HUDEP-2 (cell line): Measurements from ENCODE around the gene SPEF2.
A peak's percentile ranks its signal among the peaks of the same experiment; 100 is the strongest.
"Not testable (repeated sequence)": the region's sequence is repeated elsewhere in the genome, so short reads cannot be mapped to it uniquely, and the experiment has no call there.

ENCODE experiments used
- DNase-seq, 76 experiments: peaks; one replicate each; lab custom pipeline; 2025; ENCODE audit not compliant: unreplicated experiment in 76 of 76; lab: John Stamatoyannopoulos, UW

The SPEF2 gene

DNA sequence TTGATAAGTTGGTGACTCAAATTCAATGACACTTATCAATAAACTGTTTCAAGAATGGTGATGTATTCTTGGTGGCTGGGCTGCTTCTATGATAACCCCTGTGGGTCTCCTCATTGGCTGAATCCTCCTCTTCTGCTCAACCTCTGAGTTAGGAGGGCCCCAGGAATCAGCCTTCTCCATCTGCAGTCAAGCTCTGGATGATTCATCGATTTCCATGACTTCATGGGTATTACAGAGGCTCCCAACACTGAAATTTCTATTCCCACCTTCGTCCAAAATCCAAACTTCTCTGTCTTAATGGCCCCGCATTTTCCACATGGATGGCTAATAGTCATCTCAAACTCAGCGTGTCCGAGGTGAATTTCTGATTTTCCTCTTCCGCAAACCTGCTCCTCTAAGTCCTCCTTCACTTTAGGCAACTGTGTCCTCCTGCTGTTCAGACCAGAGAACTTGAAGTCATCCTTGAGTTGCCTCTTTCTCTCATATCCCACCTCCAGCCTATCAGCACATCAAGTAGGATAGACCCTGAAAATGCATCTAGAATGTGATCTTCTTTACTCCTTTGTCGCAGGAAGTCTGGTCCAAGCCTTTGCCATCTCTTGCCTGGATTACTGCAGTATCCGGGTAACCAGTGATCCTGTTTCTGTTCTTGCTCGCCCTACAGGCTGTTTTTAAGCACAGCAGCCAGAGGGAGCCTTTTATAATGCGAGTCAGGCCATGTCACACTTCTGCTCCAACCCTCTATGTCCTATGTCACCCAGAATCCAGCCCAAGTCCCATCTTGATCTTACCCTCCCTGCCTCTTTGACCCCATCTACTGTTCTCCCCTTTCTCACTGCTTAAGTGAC lies 197.7 kb downstream of the SPEF2 start:
- DNase-seq: peak in 1 of 76 experiments; percentile 6

DNA sequence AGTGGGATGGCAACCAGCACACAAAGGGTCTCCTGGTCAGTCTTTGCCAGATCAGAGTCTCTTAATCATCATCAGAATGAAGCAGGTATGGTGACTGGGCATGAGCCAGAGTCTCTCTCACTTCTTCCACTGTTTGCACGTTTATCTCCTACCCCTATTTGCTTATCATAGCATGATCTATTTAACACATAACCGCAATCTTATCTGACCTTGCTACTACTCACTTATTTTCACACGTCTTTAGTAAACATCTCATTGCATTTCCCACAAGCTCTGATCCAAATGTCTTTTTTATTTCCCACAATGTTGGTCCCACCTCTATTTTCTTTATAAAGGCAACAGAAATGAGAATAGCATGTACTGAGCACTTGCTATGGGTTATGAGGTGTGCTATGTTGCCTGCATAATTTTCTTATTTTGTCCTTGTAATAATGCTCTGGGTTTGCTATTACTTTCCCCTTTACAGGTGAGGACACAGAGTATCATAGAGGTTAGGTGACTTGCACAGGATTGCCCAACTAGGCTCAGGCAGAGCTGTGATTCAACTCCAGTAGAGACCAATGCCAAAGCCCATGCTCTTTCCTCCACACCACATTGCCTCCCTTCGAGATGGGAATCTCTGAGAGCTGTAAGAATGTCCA lies 199.3 kb downstream of the SPEF2 start:
- DNase-seq: no peak

DNA sequence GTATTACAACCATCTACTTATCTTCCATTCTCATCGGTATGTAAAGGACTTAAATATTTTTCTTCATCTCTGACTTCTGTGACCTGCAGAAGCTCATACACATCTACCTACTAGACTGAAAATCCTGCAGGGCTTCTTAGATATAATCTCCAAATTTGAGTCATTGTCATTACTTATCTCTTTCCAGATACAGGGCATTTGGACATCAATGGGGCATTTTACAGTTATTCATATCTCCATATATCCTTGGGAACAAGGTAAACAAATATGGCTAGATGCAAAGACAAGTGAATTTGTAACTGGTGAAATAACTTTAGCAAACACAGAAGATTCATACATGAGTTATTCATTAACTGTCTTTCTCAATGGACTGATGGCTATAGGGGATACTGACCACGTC lies 201.4 kb downstream of the SPEF2 start:
- DNase-seq: no peak

DNA sequence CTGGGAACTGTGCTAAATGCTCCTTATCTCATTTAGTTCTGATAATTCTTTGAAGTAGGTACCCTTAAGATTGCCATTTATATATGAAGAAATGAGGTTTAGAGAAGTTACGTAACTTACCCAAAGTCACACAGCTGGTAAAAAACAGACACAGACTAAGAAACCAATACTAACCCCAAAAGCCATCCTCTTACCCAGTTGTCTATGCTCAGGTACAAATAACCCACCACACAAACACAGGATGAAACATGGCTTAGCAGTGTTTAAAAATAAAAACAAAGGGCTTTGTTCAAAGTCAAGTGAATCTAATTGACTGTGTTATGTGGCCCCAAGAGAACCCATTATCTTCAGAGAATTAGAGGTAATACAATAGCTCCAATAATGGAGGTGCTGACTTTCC lies 202.0 kb downstream of the SPEF2 start:
- DNase-seq: no peak

DNA sequence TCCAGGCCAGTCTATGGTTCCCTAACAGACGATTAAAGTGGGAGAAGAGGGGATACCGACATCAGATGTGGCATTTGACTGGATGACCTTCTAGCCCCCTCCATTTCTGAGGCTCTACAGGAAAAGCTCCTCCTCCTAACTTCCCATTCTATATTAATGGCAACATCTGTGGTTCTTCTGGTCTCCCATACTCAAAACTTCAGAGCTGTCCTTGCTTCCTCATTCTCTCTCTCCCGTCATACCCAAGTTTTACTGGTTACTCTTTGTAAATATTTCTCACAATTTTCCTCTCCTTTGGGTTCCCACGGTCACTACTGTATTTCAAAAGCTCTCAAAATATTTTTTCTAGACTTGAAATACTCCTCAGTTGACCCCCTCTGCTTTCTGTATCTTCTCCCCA lies 203.1 kb downstream of the SPEF2 start:
- no peak for DNase-seq

DNA sequence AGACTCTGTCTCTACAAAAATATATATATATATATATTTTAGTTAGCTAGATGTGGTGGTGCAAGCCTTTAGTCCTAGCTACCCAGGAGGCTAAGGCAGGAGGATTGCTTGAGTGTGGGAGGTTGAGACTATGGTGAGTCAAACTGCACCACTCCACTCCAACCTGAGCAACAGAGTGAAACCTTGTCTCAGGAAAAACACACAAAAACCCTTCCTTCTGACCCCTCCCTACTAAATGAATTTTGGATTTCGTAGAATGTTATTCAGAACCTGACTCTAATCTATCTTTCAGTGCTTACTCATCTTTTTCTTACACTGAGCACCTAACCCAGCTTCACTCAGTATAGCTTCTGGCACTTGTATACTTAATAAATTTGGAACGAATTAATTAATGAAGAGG lies 203.8 kb downstream of the SPEF2 start:
- DNase-seq: no peak

DNA sequence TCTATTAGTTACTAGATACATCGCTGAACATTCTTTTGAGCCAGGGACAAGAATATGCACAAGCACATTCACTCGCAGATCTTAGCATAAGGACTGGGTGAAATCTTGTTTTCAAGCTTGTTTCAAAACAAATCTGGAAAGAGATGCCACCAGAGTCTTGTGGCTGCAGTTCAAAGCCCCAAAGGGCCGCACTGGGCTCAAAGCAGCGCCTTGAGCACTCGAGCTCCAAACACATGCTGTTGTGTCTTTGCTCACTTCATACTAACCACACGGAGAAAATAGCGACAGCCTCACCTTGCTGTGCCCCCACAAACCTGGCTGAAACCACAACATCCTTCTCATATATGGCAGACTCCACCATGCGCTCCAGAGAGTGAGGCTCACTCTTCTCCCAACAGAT lies 204.8 kb downstream of the SPEF2 start:
- DNase-seq: no peak

DNA sequence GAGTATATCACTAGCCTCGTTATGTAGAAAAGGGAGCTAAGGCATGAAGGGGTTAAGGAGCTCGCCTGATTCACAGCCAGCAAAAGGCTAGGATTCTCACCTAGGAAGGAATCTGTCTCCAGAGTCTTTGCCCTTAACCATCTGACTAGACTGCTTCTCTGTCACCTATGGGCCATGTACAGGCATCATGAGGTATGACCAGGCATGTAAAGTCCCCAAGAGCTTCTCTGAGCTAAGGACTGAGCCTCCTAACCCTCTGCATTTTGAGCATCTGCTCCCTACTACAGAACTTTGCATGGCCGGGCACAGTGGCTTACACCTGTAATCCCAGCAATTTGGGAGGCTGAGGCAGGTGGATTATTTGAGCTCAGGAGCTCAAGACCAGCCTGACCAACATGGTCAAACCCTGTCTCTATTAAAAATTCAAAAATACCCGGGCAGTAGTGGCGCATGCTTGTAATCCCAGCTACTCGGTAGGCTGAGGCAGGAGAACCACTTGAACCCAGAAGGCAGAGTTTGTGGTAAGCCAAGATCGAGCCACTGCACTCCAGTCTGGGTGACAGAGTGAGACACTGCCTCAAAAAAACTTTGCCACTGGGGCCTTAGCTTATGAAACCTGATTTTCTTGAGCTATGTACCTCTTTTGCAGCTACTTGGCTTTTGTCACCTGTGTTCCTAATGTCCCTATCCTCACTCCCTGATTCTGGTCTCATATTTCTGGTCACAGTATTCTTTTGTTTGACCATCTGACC lies 205.9 kb downstream of the SPEF2 start:
- no peak for DNase-seq

DNA sequence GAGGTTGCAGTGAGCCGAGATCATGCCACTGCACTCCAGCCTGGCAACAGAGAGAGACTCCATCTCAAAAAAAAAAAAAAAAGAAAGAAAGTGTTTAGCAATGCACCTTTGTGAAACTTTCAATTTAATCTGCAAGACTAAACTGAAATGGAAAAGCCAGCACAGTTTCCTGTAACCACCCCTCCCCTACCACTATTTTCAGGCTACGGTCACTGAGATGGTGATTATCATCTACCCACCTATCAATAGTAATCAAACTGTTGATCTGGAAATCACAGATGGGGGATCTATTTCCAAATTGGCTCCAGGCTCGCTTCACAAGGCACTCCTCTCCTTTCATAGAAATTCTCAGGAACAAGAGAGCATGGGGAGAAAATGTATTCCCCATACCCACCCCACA lies 208.4 kb downstream of the SPEF2 start:
- no peak for DNase-seq

DNA sequence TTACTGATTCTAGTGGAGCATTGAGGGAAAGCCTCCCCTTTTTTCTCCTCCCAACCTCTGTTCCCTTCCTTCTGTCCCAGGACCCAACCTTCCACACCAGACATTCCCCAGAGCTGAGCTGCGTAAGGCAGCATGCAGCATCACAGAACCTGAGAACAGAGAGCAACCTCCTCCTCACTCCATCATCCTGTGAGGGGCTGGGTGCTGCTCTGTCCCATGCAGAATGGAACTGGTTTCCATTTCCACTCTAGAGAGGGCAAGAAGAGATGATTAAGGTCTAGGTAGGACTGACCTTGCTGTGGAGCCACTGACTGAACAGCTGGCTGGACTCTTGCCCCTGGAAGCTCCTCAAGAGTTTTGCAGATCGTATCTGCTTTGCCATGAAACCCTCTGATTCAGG lies 208.9 kb downstream of the SPEF2 start:
- DNase-seq: no peak

DNA sequence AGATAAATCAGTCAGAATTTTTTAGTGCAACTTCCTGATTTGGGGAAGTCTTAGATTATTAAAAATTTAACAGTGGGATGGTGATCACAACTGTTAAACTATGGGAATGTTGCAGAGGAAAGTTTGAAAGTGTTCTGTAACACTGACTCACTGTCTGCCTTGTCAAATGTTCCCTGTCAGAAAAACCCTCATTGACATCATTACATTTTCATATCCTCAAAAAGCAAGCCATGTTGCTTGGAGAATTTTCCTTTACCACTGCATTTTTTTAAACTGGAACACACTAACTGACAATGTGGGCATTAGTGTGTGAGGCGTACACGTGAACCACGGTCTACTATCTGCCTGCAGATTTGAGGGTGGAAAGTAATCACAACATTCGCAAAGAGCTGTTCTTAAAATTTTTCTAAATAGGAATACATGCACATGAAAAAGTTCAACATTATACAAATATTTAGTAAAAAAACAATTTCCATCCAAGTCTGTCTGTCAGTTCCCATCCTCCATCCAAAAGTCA lies 210.5 kb downstream of the SPEF2 start:
- DNase-seq: no peak

DNA sequence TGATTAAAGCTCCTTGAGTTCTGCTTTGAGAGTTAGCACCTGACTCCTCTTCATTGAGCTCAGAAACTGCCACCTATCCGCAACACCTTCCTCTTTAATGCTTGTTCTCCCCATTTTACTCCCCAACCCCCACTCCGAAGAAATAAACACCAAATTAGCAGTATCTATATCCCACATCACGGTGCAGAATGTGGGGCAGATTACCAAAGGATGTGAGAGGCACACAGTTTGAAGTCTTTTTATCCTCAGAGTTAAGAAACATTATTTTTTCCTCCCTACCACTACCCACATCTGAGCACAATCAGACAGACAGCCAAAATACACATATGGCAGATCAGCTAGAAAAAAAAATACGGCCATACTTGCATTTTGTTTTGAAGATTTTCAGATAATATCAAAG lies 212.9 kb downstream of the SPEF2 start:
- no peak for DNase-seq

DNA sequence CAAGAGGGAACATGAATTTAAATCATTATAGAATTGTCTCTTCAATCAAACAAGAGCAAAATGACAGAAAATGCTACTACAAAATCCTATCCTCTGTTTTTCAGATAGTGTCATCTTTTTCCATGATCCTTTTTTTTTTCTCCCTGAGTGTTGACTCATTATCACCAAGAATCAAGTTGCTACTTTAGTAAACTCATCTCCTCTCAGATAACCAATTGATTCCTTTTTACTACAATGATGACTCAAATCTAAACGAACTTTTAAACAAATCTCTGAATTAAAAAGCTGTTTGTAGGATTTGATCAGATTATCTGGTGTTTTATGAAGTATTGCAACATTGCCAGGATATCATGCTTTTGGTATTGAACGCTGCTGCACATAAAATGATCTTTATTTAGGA lies 215.1 kb downstream of the SPEF2 start:
- DNase-seq: no peak

DNA sequence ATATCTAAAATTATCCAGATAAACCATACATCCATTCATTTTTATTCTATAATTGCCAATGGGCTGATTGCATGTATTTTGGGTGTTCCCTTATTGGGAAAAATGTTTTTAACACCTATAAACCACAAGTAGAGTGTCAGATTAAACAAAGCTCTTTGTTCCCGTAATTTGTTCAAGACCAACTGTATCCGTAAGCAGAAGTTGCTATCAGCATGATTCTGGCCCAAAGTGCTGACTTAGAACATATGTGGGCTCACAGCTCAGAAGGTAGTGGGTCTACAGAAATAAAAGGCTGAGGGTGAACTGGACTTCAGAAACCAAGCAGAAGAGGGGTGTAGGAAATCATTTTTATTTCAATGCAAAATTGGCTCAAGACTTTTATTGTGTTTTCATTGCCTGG lies 215.6 kb downstream of the SPEF2 start:
- no peak for DNase-seq

DNA sequence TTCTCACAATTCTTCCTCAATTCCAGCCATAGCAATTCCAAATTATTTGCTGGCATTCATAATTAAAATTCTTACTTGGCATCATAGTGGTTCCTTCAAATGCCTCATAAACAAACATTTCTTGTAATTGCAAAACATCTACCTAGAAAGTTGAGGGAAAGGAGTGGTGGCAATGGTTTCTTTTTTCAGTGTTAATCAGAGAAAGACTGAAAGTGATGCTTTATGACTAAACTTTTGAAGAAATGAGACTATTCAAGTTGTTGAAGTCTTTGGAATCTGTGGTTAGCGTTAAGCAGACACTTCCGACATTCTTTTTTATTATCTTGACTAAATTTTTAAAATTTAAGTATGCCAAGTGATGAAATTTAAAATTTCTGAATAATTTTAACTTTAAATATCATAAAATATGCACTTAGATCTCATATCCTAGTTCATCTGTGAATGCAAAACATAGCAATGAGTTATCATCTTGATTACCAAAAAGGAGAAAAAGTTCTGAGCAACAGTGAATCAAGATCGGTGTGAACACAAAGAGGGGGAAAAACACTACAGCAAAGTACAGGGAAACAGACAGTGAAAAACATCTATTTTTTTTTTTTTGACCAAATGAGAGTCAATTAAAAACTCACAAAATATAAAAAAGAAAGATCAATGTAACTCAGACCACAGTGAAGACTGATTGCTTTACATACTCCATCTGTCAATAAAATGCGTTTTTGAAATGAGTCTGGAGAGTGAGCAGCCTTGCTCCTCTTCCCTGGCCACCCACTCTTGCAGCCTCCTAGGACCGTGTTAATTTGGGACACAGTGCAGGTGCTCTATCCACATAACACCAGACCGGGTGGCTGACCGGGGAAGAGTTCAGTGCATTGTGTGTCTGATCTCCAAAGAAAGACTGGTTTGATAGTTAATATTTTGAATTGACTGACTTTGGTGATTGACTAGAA lies 218.4 kb downstream of the SPEF2 start:
- DNase-seq: no peak

DNA sequence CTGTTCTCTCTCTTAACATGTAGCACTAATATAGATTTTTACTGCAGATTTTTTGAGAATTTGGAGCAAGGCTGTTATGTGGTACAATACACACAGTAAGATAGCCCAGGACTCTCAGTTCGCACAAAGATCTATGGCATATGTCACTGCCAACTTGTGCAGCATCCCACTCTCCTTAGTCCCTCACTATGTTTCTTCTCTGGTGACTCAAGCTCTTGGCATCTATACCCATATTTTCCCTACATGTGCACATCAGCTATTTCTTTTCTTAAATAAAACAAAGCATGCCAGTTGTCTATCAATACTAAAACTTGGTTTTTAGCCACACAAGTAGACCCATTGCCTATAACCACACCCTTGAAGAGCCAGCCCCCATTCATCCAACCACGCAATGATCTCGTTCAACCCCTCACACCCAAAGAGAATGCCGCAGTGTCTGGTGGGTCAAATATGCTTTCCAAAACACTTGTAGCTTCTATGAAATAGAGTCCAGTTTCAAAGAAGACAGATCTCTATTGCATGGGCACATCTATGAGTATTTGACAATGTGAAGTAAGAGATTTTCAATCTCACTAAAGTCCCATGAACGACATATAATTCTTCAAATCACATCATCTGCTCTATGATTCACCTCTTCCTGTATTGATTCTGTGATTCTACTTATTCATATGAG lies 220.8 kb downstream of the SPEF2 start:
- no peak for DNase-seq

DNA sequence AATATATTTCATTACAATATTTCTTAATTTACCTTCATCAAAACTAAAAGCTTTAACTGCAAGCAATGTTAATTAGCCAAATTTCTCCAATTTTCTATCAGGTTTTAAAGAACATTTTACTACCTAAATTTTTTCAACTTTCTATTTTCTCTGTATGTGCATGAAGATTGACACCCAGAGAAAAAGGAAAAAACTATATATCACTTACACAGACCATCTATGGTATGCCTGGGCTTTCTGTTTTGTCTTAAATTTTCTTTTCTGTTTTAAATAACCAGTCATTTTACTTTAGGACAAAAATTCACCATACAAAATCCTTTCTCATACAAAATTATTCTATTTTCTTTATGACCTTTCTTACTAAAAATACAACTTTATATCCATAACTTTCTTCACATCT lies 225.2 kb downstream of the SPEF2 start:
- no peak for DNase-seq

DNA sequence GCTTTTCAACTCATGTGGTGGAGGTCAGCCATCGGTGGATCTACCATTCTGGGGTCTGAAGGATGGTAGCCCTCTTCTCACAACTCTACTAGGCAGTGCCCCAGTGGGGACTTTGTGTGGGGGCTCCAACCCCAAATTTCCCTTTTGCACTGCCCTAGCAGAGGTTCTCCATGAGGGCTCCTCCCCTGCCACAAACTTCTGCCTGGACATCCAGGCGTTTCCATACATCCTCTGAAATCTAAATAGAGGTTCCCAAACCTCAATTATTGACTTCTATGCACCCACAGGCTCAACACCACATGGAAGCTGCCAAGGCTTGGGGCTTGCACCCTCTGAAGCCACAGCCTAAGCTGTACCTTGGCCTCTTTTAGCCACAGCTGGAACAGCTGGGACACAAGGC lies 227.8 kb downstream of the SPEF2 start:
- DNase-seq: not testable (repeated sequence)

DNA sequence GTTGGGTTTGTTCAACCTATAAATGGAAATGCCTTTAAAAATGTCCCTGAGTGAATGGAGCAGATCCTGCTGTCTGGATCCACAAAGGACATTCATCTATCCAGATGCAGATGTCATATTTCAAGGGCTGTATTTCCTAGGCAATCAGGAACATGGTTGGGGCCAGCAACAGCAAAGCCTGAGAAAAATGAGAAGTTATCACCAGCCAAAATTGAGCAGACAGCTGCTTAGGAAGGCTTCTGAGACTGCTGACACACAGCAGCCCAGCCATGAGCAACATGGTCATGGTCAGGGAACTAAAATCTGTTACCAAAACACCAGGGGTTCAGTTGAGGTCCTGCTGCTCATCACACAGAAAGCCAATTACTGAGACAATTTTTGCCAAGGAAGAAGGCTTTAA lies 229.8 kb downstream of the SPEF2 start:
- no peak for DNase-seq

DNA sequence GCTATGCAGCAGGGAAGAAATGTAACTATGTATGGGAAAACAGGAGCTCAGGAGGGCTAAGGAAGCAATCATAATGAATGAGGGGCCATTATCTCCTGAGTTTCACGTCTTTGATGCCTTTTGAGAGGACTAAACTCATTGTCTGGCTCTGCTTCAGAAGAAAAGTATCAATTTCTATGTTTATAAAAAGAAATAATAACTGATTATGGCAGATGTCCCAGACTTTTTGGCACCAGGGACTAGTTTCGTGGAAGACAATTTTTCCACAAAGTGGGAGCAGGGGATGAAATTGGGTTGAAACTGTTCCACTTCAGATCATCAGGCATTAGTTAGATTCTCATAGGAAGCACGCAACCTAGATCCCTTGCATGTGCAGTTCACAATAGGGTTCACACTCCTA lies 230.3 kb downstream of the SPEF2 start:
- no peak for DNase-seq
